HG03064 (cell line): Measurements from ENCODE around the gene COLEC11.
"Not testable (repeated sequence)": the region's sequence is repeated elsewhere in the genome, so short reads cannot be mapped to it uniquely, and the experiment has no call there.

Experiments
- ATAC-seq: cut with Tn5 transposase; IDR thresholded peaks from one replicate; pipeline ENCODE4 v1.9.1; 2021; ENCODE audit warnings: low read depth; ENCODE audit not compliant: unreplicated experiment

The COLEC11 gene

DNA sequence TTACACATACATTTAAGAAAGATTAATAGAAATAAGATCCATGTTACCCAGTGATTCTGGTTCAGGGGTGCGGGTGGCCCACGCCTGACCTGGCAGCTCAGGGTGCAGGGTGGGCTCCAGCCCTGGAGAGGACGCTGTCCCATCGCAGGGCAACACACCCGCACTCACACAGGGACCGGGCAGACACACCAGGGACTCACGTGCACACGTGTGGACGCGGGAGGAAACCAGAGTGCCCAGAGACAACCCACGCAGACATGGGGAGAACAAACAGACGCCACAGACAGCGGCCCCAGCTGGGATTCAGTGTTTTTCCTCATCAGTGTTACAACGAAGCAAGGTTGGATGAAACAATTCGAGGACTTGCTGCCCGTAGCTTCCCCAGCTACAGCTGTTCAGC, 54.7 kb downstream of the COLEC11 start:
- ATAC-seq = no peak

DNA sequence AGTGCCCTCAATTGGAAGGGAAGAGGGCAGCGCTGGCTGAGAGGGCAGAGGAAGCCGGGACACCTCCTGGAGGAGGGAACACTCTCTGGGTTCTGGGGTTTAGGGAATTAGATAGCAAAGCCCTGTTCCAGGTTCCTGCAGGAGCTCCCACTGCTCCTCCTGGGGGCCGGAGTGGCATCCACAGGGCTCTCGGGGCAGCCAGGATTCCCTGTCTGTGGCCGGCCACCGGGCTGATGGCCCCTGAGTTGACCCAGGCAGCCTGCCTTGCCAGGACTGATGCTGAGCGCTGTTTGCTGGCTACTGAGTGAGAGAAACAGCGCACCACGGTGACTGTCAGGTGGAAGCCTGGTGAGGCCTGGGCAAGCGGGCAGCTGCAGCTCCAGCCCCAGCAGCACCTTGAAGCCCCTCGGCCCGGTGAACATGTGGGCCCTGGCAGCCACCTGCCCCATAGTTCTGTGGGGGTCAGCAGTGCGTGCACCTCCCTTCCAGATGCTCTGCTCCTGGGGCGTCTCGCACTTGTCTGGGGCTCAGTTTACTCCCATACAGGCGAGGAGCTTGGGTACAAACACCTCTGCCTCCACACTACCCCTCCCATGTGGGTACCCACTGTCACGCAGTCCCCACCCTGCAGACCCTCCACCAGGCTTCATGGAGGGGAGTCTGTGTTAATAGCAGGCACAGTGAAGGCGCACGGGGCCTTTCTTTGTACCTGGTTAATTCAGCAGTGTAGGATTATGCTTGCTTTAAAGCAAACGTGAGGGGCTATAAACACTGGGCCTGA, 55.4 kb downstream of the COLEC11 start:
- no peak for ATAC-seq

DNA sequence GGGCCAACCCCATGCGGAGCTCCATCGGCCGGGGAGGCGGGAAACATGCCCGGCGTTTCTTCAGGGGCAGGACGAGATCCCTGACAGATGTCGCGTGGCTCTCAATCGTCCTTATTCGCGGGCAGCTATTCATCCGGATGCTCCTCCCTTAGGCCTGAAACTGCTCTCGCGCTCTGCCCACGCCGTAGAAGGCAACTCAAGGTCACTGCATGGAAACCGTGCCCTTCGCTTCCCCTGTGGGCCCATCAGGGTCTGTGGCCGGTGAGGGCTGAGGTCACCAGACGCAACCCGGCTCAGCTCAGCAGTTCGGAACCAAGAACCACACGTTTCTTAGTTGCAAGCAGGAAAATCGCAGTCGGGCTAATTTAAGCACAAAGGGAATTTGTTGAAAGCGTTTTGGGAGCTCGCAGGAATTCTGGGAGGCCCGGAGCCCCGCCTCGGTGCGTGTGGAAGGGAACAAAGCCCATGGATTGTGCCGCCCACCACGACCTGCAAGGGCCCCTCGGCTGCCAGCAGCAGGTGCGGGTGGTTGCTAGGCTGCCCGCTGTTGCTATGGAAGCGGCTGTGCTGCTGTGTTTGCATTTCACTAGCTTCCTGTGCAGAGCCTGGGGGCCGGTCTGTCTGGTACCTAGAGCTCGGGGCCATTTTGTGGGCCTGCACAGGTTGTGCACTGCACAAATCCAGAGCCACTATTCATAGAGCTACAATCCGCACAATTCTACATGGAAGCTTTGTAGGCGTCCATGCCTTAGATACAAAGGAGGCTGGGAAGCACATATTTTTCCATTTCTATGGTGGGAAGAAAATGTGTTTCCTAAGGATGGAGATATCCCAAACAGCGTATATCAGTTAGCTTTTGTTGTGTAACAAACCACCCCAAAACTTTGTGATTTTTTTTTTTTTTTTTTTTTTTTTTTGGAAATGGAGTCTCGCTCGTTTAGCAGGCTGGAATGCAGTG, 57.1 kb downstream of the COLEC11 start:
- peak; percentile 82 for ATAC-seq

DNA sequence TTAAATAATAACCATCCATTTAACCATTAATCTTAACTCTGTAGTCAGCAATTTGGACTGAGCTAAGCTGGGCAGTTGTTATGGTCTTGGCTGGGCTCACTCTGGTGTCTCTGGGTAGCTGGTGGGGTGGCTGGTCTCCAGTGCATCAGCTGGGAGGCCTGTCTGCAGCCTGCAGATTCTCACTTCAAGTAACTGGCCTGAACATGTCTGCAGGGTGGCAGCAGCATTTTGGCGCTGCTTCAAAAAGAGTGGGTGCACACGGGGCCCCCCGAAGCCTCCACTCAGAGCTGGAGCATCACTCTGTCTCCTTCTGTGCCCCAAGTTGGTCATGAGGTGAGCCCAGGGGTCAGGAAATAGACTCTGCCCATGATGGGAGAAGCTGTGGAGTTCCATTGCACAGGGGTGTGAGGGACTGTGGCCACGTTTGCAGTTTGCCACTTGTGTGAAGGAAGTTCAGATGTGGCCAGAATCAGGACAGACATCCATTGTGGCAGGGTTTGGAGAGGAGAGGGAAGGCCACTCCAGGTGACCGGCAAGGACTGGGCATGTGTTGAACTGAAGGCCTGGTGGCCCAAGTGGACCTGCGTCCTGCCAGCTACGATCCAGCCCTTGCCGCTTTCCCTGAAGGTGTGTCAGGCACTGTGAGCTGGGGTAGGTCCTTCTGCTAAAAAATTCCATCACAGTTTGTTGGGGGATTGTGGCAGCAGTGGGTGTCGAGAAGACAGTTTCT, 58.1 kb downstream of the COLEC11 start:
- no peak for ATAC-seq

DNA sequence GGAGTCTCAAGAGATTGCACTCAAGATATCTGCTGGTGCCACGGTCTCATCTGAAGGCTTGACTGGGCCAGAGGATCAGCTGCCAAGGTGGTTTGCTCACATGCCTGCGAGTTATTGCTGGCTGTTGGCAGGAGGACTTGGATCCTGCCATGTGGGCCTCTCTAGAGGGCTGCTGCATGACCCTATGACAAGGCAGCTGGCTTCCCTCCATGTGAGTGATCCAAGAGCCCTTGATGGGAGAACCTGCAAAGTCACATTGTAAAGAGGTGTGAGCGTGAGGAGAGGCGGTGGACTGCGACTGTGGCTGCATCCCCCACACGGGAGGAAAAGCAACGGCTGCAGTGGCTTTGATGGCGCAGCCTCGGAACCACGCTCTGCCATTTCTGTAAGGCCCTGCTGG, 59.1 kb downstream of the COLEC11 start:
- ATAC-seq = no peak

DNA sequence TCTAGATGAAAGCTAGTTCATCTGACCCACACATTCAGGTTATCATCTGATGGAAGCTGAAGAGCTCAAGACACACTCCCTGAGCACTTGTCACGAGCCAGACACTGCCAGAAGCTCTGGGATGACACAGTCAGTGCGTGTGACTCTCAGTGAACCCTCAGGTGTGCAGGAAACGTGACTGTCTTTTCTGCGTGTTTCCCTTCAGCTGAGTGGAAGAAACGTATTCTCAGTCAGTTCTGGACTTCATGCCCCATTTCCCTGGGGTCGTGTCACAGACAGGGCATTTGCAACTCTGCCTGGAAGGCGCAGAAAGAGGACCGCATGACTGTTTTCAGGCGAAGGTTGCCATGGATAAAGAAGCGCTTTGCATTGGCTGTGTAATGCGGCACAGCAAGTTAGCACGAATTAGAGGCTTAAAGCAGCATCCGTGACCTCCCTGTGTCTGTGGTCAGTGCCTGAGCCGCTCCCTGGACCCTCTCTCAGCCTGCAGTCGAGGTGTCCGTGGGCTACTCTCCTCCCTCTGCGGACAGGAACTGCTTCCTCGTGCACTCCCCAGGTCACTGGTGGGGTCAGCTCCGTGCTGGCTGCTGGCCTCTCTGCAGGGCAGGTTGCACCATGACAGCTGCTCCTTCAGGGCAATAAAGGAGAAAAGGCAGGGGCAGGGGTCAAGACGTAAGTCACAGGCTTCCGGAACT, 59.8 kb downstream of the COLEC11 start:
- ATAC-seq = no peak

DNA sequence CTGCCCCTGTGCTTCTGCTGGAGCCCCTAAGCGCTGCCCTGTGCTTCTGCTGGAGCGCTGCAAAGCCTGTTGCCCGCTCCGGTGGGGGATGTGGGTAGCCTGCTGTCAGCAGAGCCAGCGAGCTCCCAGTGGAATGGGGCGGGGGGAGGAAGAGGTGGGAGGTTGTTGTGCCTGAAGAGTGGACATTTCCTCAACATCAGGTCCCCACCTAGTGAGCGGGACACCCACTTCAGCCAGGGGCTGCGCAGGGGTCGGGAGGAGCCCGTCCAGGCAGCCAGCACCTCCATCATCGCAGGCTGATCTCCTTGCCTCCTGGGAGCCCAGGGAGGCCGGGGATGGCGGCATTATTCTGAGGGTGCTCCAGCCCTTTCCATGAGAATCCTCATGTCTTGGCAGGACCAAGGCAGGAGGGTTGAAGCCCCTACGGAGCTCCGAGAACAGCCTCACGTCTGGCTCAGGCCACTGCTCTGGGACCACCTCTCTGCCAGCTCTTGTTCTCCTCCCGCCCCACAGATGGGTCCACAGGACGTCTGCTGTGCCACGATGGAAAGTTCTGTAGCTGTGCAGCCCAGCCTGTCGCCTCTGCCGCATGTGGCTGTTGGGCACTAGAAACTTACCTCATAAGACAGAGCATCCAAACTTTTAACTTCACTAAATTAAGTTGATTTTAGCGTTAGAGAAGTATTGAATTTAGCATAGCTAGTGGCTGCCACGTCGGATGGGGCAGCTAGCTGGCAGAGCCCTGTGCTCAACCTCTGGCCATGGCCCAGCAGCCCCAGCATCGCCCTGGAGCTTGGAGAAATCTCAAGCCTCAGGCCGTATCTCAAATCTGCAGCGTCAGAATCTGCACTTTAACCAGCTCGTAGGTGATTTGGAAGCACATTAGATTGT, 61.2 kb downstream of the COLEC11 start:
- ATAC-seq = no peak

DNA sequence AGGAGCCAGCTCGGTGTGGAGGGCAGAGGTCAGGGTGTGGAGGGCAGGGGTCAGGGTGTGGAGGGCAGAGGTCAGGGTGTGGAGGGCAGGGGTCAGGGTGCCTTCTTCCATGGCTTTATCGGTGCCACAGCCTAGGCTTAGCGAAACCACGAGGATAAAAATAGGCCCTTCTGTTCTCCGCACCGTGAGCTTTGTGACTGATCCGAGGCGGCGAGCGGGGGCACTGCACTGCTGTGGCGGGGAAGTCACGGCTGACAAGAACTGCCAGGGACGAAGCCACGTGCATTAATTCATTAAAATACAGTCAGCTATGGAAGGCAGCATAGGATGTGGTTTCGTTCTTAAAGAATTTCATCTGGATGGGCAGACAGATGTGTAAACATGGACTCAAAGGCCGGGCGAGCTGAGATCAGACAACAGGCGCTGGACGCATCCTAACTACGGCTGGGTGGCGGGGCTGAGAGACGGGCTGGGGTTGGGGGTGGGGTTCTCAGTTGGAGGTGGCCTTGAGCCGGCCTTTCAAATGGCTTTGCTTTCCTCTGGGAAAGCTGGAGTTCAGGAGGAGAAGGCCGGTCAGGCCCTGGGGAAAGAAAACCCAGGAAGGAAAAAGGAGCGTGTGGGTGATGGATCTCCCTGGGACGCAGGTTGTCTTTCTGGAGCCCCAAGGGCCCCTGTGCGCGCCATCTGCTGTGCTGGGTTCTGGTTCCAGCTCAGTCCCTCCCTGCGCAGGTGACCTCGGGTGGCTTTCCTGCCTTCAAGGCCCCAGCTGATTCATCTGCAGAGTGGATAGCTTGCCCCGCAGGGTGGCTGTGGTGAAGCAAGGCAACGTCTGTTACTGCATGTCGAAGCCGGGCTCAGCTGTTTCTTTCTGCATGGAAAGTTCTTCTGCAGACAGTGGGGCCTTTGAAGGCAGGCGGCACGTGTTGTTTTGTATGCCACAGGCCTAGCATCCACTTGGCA, 62.1 kb downstream of the COLEC11 start:
- ATAC-seq = no peak

DNA sequence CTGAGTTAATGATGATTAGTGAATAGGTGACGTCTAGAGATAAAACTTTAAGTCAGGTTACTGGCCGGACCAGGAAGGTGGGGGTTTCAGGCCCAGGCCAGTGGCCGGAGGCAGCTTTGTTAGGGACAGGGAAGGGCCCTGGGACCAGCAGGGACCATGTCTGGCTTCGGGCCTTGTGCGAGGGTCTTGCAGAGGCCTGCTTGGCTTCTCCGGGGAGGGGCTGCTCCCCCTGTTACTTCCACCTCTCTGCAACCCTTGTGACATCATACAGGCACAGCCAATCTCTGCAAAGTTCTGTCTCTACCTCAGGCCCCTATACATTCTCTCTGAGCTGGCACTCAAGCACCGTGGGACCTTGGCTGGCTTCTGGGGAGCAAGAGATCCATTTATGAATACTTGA, 63.0 kb downstream of the COLEC11 start, which contains the start of gene ALLC:
Gene ALLC (plus strand): TSS at position 320 of the 400 bp plus-strand sequence. CDS start 12,958 bp downstream, outside the sequence.
- no peak for ATAC-seq

DNA sequence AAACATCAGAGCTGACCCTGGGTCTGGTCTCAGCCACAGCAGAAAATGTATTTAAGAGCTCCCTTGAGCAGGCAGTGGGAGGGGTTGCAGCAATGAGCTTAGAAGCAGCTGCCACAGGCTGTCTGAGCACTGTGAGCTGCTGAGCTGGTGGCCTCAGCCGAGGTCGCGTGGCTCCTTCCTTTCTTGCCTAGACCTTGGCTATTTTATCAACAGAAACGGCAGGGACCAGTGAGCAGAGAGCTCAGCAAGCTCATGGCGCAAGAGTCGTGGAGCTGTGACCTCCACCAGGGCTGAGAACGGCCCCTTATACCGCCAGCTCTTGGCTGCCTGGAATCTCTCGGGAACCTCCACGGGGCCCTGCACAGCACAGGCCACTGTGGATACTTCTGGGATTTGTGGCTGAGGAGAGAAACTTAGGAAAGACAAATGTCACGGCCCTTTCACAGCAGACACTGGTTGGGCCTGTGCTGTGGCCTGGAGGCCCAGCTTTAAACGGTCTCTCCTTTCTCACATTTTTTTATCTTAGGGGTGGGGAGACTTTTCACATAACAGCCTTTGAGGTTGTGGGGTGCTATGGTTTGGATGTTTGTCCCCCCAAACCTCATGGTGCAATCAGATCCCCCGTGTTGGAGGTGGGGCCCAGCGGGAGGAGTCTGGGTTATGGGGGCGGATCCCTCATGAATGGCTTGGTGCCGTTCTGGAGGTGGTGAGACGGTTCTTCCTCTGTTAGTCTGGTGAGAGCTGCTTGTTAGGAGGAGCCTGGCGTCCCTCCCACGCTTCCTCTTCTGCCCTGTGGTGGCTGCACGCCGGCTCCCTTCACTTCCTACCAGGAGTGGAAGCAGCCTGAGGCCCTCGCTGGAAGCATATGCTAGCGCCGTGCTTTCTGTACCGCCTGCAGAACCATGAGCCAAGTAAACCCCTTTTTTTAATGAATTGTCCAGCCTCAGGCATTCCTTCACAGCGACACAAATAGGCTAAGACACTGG, 64.8 kb downstream of the COLEC11 start:
- no peak for ATAC-seq

DNA sequence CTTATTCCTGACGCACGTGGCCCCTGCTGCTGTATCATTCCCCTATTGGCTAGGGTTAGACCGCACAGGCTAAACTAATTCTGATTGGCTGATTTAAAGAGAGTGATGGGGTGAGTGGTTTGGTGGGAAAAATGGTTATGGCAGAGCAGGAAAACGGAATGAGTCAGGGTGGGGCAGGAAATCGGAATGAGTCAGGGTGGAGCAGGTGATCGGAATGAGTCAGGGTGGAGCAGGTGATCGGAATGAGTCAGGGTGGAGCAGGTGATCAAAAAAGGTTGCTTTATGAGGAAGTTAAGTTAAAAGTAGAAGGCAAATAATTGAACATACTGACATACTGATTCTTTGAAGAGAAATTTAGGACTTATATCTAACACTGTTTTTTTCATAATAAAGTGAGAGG, 65.7 kb downstream of the COLEC11 start:
- not testable (repeated sequence) for ATAC-seq

DNA sequence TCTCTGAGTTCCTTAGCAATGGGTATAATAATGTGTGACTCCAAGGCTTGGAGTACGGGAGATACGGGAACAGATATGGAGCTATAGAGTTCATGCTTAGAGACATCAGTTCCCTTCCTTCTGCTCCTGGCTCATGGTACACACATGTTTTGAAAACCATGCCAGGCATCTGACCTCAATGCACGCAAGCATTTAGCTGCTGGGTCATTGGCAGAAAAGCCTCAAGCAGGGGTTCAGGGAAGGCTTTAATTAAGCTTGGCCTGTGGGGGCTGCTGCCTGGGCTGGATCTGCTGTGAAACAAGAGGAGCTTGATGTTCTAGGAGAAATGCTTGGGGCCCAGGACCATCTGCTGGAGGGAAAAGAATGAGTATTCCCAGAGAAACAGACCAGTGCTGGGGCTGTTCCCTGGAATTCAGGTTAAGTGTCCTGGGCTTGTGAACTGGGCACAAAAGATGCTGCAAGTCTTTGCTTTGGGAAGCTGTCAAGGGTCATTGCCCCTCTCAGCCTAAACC, 66.3 kb downstream of the COLEC11 start:
- no peak for ATAC-seq

DNA sequence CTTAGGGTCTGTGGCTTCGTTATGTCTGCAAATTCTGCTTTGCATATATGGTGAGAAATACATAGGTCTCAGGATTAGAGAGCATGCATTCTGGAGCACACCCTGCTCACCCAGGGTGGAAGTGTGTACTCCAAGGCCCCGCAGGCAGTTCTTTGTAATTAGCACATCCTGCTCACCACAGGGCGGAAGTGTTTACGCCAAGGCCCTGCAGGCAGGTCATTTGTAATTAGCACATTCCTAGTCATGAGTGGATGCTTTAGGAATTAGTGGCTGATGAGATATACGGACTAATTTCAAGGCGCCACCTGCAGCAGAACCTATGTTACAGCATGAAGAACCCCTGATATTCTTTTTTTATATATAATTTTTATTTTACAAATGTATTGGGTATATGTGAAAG, 67.3 kb downstream of the COLEC11 start:
- no peak for ATAC-seq

DNA sequence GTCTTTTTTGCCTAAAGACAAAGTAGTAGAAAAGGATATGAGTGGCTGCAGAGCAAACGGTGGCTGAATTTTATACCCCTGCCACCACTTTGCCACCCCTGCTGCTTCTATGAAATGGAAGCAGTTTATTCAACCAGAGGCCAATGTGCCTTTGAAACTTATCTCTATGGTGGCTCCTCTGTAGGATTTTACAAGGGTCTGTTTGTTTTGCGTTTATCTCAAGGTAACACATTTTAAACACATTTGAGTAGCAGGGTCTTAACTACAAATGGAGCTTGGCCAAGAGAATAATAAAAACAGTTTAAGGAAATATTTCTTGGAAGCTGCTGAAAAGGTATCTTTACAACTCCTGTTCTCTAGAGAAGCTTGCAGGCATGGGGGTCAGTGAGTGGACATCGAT, 69.2 kb downstream of the COLEC11 start:
- ATAC-seq = no peak

DNA sequence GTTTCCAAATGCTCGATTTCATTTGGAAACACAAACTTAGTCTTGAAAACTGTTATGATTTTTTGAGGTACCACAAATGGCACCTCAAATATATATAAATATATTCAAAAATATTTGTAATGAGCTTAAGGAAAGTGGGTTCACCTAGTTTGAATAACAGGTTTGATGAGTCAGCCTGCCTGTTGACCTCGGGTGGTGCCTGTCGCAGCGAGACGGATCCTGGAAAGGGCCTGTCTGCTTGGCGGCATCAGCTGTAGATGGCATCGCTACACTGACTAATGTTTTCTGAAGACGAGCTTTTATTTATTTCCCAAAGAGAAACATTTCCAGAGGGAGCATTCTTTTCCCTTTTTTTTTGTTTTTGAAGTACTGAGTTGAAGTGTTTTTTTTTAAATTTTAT, 70.0 kb downstream of the COLEC11 start:
- no peak for ATAC-seq

DNA sequence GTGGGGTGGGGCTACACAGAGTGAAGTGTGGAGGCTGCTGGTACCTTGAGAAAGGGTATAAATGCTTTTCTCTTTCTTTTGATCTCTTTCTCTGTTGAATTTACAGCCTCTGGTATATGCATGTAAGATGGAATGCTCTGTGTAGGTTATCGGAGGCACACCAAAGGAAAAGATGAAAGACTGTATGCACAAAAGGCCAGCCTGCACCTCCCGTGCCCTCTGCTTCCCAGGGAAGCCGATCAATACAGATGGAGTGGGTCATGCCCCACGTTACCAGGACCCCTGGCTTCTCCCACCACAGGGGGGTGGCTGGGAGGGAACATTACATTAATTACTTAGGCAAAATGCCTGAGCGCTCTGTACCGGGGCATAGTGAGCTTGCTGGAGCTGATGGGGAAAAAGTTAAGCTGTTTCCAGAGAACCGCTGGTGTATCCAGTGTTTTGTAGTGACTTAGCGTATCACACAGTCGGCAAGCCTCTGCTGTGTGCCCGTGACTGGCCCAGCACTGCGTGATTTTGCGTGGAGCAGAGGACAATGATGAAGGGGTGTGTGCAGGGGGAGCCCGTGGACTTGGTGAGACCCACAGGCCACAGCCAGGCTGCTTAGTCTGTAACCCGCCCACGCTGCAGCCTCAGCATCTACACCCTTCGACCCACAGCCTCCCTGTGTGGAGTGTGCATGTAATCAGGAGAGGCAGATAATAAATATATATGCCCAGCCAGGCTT, 71.1 kb downstream of the COLEC11 start:
- ATAC-seq = no peak
